OCI-LY7 (cell line): ENCODE results near the gene IKBKE. TPM values are rescaled to one million over a fixed set of nuclear protein-coding genes. Genes with fewer than 3 reads are reported as not detected.

Experiments
- BruUV-seq: library from RNA; stranded (reverse); fragments of 400-500 nt; replicated peaks from 2 replicates; lab custom pipeline; 2021; lab: Mats Ljungman, UMichigan
- CTCF ChIA-PET: fragments of 300-600 bp; sonication (Branson Sonifier 250); formaldehyde crosslinking; loops from one replicate; lab custom pipeline; 2022; ENCODE audit warnings: antibody characterized with exemption; ENCODE audit not compliant: unreplicated experiment; lab: Charles Lee
- POLR2A ChIA-PET: fragments of 300-600 bp; sonication (Branson Sonifier 250); formaldehyde crosslinking; loops from one replicate; lab custom pipeline; 2022; ENCODE audit warnings: antibody characterized with exemption; lab: Charles Lee
- DNase-seq: peaks from one replicate; pipeline ENCODE4 v3.0.0-alpha.2; 2015; ENCODE audit warnings: low spot score
- H2AFZ ChIP-seq: fragments of 200-600 bp; sonication (generic), shearing (Covaris generic); 2 replicates; pipeline ENCODE4 v1.6.1; 2014; ENCODE audit warnings: mild to moderate bottlenecking, antibody characterized with exemption, low read length, moderate library complexity
- H3K27ac ChIP-seq: fragments of 200-600 bp; sonication (generic); 2 replicates; pipeline ENCODE4 v1.5.1; 2014; ENCODE audit warnings: mixed run types, low read depth, mild to moderate bottlenecking, moderate library complexity, low read length, inconsistent platforms; ENCODE audit not compliant: poor library complexity, severe bottlenecking
- H3K36me3 ChIP-seq: fragments of 200-600 bp; sonication (generic); 2 replicates; pipeline ENCODE4 v1.6.1; 2014; ENCODE audit warnings: mild to moderate bottlenecking, antibody characterized with exemption, low read length, moderate library complexity, mixed read lengths; ENCODE audit not compliant: insufficient read depth
- H3K4me1 ChIP-seq: fragments of 200-600 bp; sonication (generic); 2 replicates; pipeline ENCODE4 v1.5.1; 2014; ENCODE audit warnings: mild to moderate bottlenecking, low read length; ENCODE audit not compliant: insufficient read depth, poor library complexity, severe bottlenecking
- H3K4me2 ChIP-seq: fragments of 200-600 bp; sonication (generic); 2 replicates; pipeline ENCODE4 v1.6.1; 2014; ENCODE audit warnings: mild to moderate bottlenecking, low read length
- H3K4me3 ChIP-seq: fragments of 200-600 bp; sonication (generic); 2 replicates; pipeline ENCODE4 v1.5.1; 2014; ENCODE audit warnings: mild to moderate bottlenecking, low read depth, low read length; ENCODE audit not compliant: poor library complexity, severe bottlenecking
- H3K79me2 ChIP-seq: fragments of 200-600 bp; sonication (generic); 2 replicates; pipeline ENCODE4 v1.6.1; 2016; ENCODE audit warnings: low read depth, mild to moderate bottlenecking, low read length, moderate library complexity, mixed read lengths; ENCODE audit not compliant: insufficient read depth
- H3K9me2 ChIP-seq: fragments of 200-600 bp; sonication (generic); 2 replicates; pipeline ENCODE4 v1.6.1; 2016; ENCODE audit warnings: mild to moderate bottlenecking, low read length, mixed read lengths; ENCODE audit not compliant: insufficient read depth
- H3K9me3 ChIP-seq: fragments of 200-600 bp; sonication (generic); 2 replicates; pipeline ENCODE4 v1.6.1; 2014; ENCODE audit warnings: mild to moderate bottlenecking, mixed run types, low read length, mixed read lengths
- H4K20me1 ChIP-seq: fragments of 200-600 bp; sonication (generic); 2 replicates; pipeline ENCODE4 v1.6.1; 2014; ENCODE audit warnings: mild to moderate bottlenecking, antibody characterized with exemption, low read length, moderate library complexity, mixed read lengths; ENCODE audit not compliant: insufficient read depth
- CTCF ChIP-seq: fragments of 200-600 bp; sonication (generic); conservative IDR thresholded peaks from 2 replicates; pipeline ENCODE4 v1.5.1; 2014; ENCODE audit warnings: mild to moderate bottlenecking, antibody characterized with exemption, low read length, moderate library complexity, mixed read lengths
- EZH2phosphoT487 ChIP-seq: fragments of 200-600 bp; sonication (generic); IDR thresholded peaks from 2 replicates; pipeline ENCODE4 v1.6.1; 2018; ENCODE audit warnings: low read depth, borderline replicate concordance, mild to moderate bottlenecking, mixed run types, antibody characterized with exemption, low read length, moderate library complexity, mixed read lengths
- intact Hi-C: fragments of 100-400 bp; cut with micrococcal nuclease; formaldehyde crosslinking; loops from one replicate; pipeline ENCODE4 v1.10.0; 2022; ENCODE audit not compliant: unreplicated experiment
- total RNA-seq, 2 experiments: library from RNA; depleted of rRNA in 1 of 2; stranded (reverse); fragments of >200 nt in 1 of 2; shearing (Covaris generic) in 1 of 2; gene quantifications; 2 replicates each; pipeline ENCODE4 v1.2.3, GENCODE V29; 2014 to 2022

Gene IKBKE
- total RNA-seq, 2 experiments from 2014 or later = 23.9 to 38.5 TPM

GRCh38 chr1:206512058-206512850, 42.0 kb downstream of the IKBKE start:
- intact Hi-C loops = no loop called here
- Histone ChIP-seq H3K9me2 (no peaks in the 10 kb centered on the region), H3K36me3 (no peaks in the 10 kb centered on the region), H3K79me2 (no peaks in the 10 kb centered on the region), H4K20me1 (no peaks in the 10 kb centered on the region), H3K4me2 (no peak overlapping the region), H3K27ac (no peak overlapping the region), H2AFZ (no peak overlapping the region), H3K4me1 (no peaks in the 10 kb centered on the region), H3K9me3 (no peaks in the 10 kb centered on the region), H3K4me3 (no peak overlapping the region)
- POLR2A ChIA-PET = interaction anchor here (0.7 kb wide), 1 partner anchor 1698 kb away, joined by 3 read pairs; no protein-coding TSS in a partner anchor
- CTCF ChIA-PET = no interaction called here
- DNase-seq = no peak
- BruUV-seq = no TSS peak
- TF ChIP-seq EZH2phosphoT487 (no peak), CTCF (no peak)

GRCh38 chr1:206512851-206513180, 42.5 kb downstream of the IKBKE start:
- no peaks in the 10 kb centered on the region for H4K20me1 ChIP-seq

More at GRCh38 chr1:206512851-206513180, 42.5 kb downstream of the IKBKE start:
- H2AFZ ChIP-seq = no peak overlapping the region
- TF ChIP-seq EZH2phosphoT487 (no peak), CTCF (no peak)
- H3K27ac ChIP-seq = no peak overlapping the region
- POLR2A ChIA-PET = interaction anchor here (0.7 kb wide), 1 partner anchor 1698 kb away, joined by 3 read pairs; no protein-coding TSS in a partner anchor
- H3K9me2 ChIP-seq = no peaks in the 10 kb centered on the region
- no TSS peak for BruUV-seq
- intact Hi-C loops = no loop called here
- CTCF ChIA-PET = no interaction called here
- no peaks in the 10 kb centered on the region for H3K36me3 ChIP-seq
- H3K79me2 ChIP-seq = no peaks in the 10 kb centered on the region
- no peak overlapping the region for H3K4me3 ChIP-seq
- H3K9me3 ChIP-seq = no peaks in the 10 kb centered on the region
- no peaks in the 10 kb centered on the region for H3K4me1 ChIP-seq
- H3K4me2 ChIP-seq = no peak overlapping the region
- no peak for DNase-seq
